CD14-positive monocyte (primary cell): ENCODE data around the gene GALNS. TPM values are rescaled to one million over a fixed set of nuclear protein-coding genes. Genes with fewer than 3 reads are reported as not detected.
"Not testable (repeated sequence)": the region's sequence is repeated elsewhere in the genome, so short reads cannot be mapped to it uniquely, and the experiment has no call there.

Source experiments
- DNase-seq, 3 donors: peaks; one replicate each; pipeline ENCODE4 v3.0.0-alpha.2; 2011 to 2022
- H2AFZ ChIP-seq: 2 replicates; pipeline ENCODE4 v1.6.0; 2012; ENCODE audit warnings: mild to moderate bottlenecking, low read depth, low read length, inconsistent platforms; ENCODE audit not compliant: insufficient read depth, poor library complexity, severe bottlenecking
- H3K27ac ChIP-seq, 2 donors: 1 replicate in 1 of 2; 2 replicates in 1 of 2; pipeline ENCODE4 v1.5.1; 2012 to 2013; ENCODE audit warnings: low read length in 2 of 2, control low read depth in 1 of 2, inconsistent platforms in 1 of 2, low read depth in 1 of 2, mild to moderate bottlenecking in 1 of 2
- H3K27me3 ChIP-seq, 2 donors: one replicate each; pipeline versions ENCODE4 v1.6.0 to v1.6.1; 2011 to 2013; ENCODE audit warnings: low read length in 2 of 2; ENCODE audit not compliant: control insufficient read depth in 2 of 2, insufficient read depth in 2 of 2
- H3K36me3 ChIP-seq, 2 donors: replicated peaks in 1 of 2; 1 replicate in 1 of 2; 2 replicates in 1 of 2; pipeline versions ENCODE4 v1.5.1 to v1.6.1; 2012 to 2013; ENCODE audit warnings: low read length in 2 of 2, control low read depth in 1 of 2, inconsistent platforms in 1 of 2, mild to moderate bottlenecking in 1 of 2; ENCODE audit not compliant: insufficient read depth in 2 of 2, control insufficient read depth in 1 of 2
- H3K4me1 ChIP-seq, 2 donors: 1 replicate in 1 of 2; 2 replicates in 1 of 2; pipeline versions ENCODE4 v1.5.1 to v1.6.1; 2012 to 2013; ENCODE audit warnings: low read length in 2 of 2, control low read depth in 1 of 2, inconsistent platforms in 1 of 2, mild to moderate bottlenecking in 1 of 2, moderate library complexity in 1 of 2; ENCODE audit not compliant: insufficient read depth in 2 of 2, control insufficient read depth in 1 of 2
- H3K4me2 ChIP-seq: replicated peaks from 2 replicates; pipeline ENCODE3; 2012; ENCODE audit warnings: low read length, moderate library complexity, mild to moderate bottlenecking; ENCODE audit not compliant: poor library complexity, severe bottlenecking; ENCODE audit errors: extremely low read depth
- H3K4me3 ChIP-seq, 3 experiments: fragments of 200-600 bp in 1 of 3; sonication (generic) in 1 of 3; replicated peaks in 1 of 3; 1 replicate in 2 of 3; 2 replicates in 1 of 3; pipeline ENCODE4 v1.5.1; 2011 to 2013; ENCODE audit warnings: low read length in 3 of 3, mild to moderate bottlenecking in 3 of 3, control low read depth in 2 of 3, low read depth in 2 of 3, inconsistent platforms in 1 of 3, moderate library complexity in 1 of 3
- H3K79me2 ChIP-seq: 2 replicates; pipeline ENCODE4 v1.6.0; 2012; ENCODE audit warnings: mild to moderate bottlenecking, control low read depth, inconsistent platforms, low read length, moderate library complexity; ENCODE audit not compliant: insufficient read depth
- H3K9ac ChIP-seq: 2 replicates; pipeline ENCODE4 v1.6.0; 2017; ENCODE audit warnings: low read length, mild to moderate bottlenecking; ENCODE audit not compliant: insufficient read depth, poor library complexity, severe bottlenecking
- H3K9me3 ChIP-seq, 2 donors: replicated peaks in 1 of 2; 1 replicate in 1 of 2; 2 replicates in 1 of 2; pipeline versions ENCODE4 v1.5.1 to v1.6.1; 2012 to 2013; ENCODE audit warnings: low read length in 2 of 2, control low read depth in 1 of 2; ENCODE audit not compliant: control insufficient read depth in 1 of 2, insufficient read depth in 1 of 2
- H4K20me1 ChIP-seq: 2 replicates; pipeline ENCODE4 v1.6.0; 2012; ENCODE audit warnings: mild to moderate bottlenecking, low read length, control low read depth, moderate library complexity; ENCODE audit not compliant: insufficient read depth
- H3K27ac Mint-ChIP-seq, 7 donors: one replicate each; pipeline ENCODE4 v1.8.0; 2020; ENCODE audit warnings: mild to moderate bottlenecking in 7 of 7, mixed read lengths in 7 of 7, moderate library complexity in 6 of 7, inconsistent platforms in 2 of 7
- H3K27me3 Mint-ChIP-seq, 3 donors: one replicate each; pipeline ENCODE4 v1.8.0; 2021 to 2022; ENCODE audit warnings: low read depth in 3 of 3, mild to moderate bottlenecking in 3 of 3, mixed read lengths in 3 of 3, moderate library complexity in 3 of 3, inconsistent platforms in 1 of 3
- H3K36me3 Mint-ChIP-seq, 2 donors: one replicate each; pipeline ENCODE4 v1.8.0; 2020; ENCODE audit warnings: mixed read lengths in 2 of 2, inconsistent platforms in 1 of 2, mild to moderate bottlenecking in 1 of 2
- H3K4me1 Mint-ChIP-seq: one replicate; pipeline ENCODE4 v1.8.0; 2020; ENCODE audit warnings: mild to moderate bottlenecking, mixed read lengths
- H3K4me3 Mint-ChIP-seq, 2 donors: one replicate each; pipeline ENCODE4 v1.8.0; 2020; ENCODE audit warnings: mild to moderate bottlenecking in 2 of 2, mixed read lengths in 2 of 2, moderate library complexity in 1 of 2
- H3K9me3 Mint-ChIP-seq, 7 donors: one replicate each; pipeline ENCODE4 v1.8.0; 2020 to 2022; ENCODE audit warnings: mixed read lengths in 7 of 7, mild to moderate bottlenecking in 6 of 7, moderate library complexity in 6 of 7, inconsistent platforms in 2 of 7
- WGBS: methylation state at CpG from one replicate; pipeline ENCODE4 v1.1.5; 2013; ENCODE audit warnings: missing lambda C conversion rate; ENCODE audit not compliant: insufficient coverage; 5-methylcytosine and 5-hydroxymethylcytosine counted together
- intact Hi-C, 2 donors: fragments of 100-400 bp; cut with micrococcal nuclease; formaldehyde crosslinking; loops; one replicate each; pipeline versions ENCODE4 v1.15.0 to v1.15.1; 2023
- polyA plus RNA-seq, 3 donors: library from polyadenylated mRNA; depleted of rRNA in 1 of 3; unstranded in 2 of 3; stranded (reverse) in 1 of 3; fragments of 300-500 nt in 2 of 3; fragments of >200 nt in 1 of 3; fragmentation: Illumina TruSeq in 2 of 3; gene quantifications; 1 replicate in 2 of 3; 2 replicates in 1 of 3; pipeline ENCODE4 v1.2.3, GENCODE V29; 2012 to 2021
- TF ChIP-seq, protein P1 (sequence below): fragments of 200-600 bp; IDR thresholded peaks from one replicate; pipeline ENCODE4 v1.8.0; 2022; ENCODE audit warnings: antibody characterized with exemption, mild to moderate bottlenecking

The GALNS gene
- polyA plus RNA-seq, 3 donors = 20.2 to 34.4 (median 32.2) TPM

DNA sequence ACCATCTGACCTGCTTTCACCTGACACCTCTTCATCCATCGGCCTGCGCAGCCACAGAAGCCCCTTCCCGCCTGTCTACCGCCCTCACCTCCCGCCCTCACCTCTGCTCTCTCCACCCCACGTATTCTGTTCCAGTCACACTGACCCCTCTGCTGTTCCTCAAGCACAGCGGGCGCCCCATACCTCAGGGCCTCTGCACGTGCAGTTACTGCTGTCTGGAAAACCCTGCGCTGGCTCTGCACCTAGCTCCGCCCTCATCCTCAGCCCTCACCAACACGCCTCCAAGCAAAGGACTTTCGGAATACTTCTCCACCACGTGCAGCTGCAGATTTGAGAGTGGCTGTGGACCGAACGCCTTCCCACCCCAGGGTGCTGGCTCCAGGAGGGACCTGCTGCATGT lies 34.3 kb upstream of the GALNS start:
- peaks cover 13 to 25% (median 18%) of the 10 kb centered on the region in 7 donors for H3K9me3 Mint-ChIP-seq
- H3K27me3 Mint-ChIP-seq = peaks cover 0 to 5% (median 1%) of the 10 kb centered on the region in 3 donors

DNA sequence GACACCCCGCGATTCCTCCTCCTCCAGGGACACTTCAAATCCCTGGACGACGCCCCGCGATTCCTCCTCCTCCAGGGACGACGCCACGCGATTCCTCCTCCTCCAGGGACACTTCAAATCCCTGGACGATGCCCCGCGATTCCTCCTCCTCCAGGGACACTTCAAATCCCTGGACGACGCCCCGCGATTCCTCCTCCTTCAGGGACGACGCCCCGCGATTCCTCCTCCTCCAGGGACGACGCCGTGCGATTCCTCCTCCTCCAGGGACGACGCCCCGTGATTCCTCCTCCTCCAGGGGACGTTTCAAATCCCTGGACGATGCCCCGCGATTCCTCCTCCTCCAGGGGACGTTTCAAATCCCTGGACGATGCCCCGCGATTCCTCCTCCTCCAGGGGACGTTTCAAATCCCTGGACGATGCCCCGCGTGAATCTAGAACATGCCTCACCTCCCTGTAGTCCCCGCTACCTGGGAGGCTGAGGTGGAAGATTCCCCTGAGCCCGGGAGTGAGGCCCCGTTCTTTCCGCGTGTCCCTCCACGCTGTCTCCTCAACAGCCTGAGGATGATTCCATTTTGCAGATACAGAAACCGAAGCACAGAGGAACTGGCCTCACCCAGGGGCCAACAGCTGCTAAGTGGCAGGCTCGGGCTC lies 33.1 kb upstream of the GALNS start:
- H3K27ac ChIP-seq, H3K27me3 ChIP-seq, H3K4me2 ChIP-seq, H3K4me1 ChIP-seq, H3K4me3 ChIP-seq, H3K4me1 Mint-ChIP-seq, H2AFZ ChIP-seq, H3K4me3 Mint-ChIP-seq, intact Hi-C loops, H3K79me2 ChIP-seq, DNase-seq, H3K27me3 Mint-ChIP-seq, H3K9ac ChIP-seq: not testable (repeated sequence)
- peaks cover 45 to 73% of the 10 kb centered on the region in 2 donors for H3K36me3 Mint-ChIP-seq
- peak overlapping the region in 3 of 7 donors; percentile 46 to 66 (median 64) for H3K27ac Mint-ChIP-seq
- peaks cover 13 to 20% (median 18%) of the 10 kb centered on the region in 7 donors for H3K9me3 Mint-ChIP-seq
- 98% methylated on average over 31 of the region's 48 CpGs for WGBS
- Histone ChIP-seq H3K9me3 (peaks cover 9 to 22% of the 10 kb centered on the region in 2 donors), H4K20me1 (peaks cover 94% of the 10 kb centered on the region), H3K36me3 (peaks cover 71 to 75% of the 10 kb centered on the region in 2 donors)

More for the DNA sequence above, 34.3 kb upstream of the GALNS start:
- H3K4me1 Mint-ChIP-seq = no peaks in the 10 kb centered on the region
- H3K4me3 ChIP-seq = no peak overlapping the region
- no peak for DNase-seq
- no peaks in the 10 kb centered on the region for H3K4me1 ChIP-seq
- no peaks in the 10 kb centered on the region for H3K27me3 ChIP-seq
- H2AFZ ChIP-seq = no peak overlapping the region
- H3K36me3 Mint-ChIP-seq = peaks cover 40 to 70% of the 10 kb centered on the region in 2 donors
- H3K27ac Mint-ChIP-seq = peak overlapping the region in 2 of 7 donors; percentile 13 to 62
- WGBS = over 99% methylated on average over 10 of the region's 16 CpGs
- no peak overlapping the region for H3K4me3 Mint-ChIP-seq
- peaks cover 94% of the 10 kb centered on the region for H4K20me1 ChIP-seq
- H3K4me2 ChIP-seq = no peak overlapping the region
- TF ChIP-seq, protein P1, sequence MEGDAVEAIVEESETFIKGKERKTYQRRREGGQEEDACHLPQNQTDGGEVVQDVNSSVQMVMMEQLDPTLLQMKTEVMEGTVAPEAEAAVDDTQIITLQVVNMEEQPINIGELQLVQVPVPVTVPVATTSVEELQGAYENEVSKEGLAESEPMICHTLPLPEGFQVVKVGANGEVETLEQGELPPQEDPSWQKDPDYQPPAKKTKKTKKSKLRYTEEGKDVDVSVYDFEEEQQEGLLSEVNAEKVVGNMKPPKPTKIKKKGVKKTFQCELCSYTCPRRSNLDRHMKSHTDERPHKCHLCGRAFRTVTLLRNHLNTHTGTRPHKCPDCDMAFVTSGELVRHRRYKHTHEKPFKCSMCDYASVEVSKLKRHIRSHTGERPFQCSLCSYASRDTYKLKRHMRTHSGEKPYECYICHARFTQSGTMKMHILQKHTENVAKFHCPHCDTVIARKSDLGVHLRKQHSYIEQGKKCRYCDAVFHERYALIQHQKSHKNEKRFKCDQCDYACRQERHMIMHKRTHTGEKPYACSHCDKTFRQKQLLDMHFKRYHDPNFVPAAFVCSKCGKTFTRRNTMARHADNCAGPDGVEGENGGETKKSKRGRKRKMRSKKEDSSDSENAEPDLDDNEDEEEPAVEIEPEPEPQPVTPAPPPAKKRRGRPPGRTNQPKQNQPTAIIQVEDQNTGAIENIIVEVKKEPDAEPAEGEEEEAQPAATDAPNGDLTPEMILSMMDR = no peak
- H3K9me3 ChIP-seq = peaks cover 9 to 22% of the 10 kb centered on the region in 2 donors
- H3K27ac ChIP-seq = no peak overlapping the region
- no peaks in the 10 kb centered on the region for H3K79me2 ChIP-seq
- no peak overlapping the region for H3K9ac ChIP-seq
- H3K36me3 ChIP-seq = peaks cover 64 to 71% of the 10 kb centered on the region in 2 donors
- intact Hi-C loops = no loop called here
